ENCODE results near the gene CCNB2.

GRCh38 chr15:59124261-59124660 is 19.3 kb downstream of the CCNB2 start:
- TF ChIP-seq CTCF (IDR thresholded peaks at IDR 0.05) (no peak), EP300 (IDR thresholded peaks at IDR 0.05) (no peak)

All from esophagus muscularis mucosa (tissue), 3 donors.